Fibroblast of skin of left quadriceps (primary cell): Measurements from ENCODE around the gene TSPEAR.

Source experiments
- DNase-seq, 2 experiments: peaks; one replicate each; pipeline ENCODE4 v3.0.0-alpha.2; 2013; ENCODE audit warnings: low read depth in 2 of 2

The TSPEAR gene

DNA sequence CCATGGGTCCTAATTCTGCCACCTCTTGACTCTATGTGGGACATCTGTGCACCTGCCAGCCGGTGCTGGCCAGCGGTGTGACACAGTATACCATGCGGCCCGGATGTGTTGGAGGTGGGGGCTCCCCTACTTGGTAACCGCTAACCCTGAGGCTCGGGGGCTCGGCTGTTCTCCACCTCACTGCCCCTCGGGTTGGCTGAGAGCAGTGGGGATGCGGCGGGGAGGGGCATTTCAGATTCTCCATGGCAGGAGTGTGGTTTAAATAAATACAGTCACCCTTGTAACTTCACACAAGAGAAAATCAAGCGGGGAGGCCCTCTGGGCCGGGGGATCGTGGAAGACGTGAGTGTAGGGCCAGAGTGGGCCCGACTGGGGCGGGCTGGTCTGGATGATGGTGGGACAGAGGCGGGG lies 182.4 kb downstream of the TSPEAR start:
- DNase-seq = no peak

DNA sequence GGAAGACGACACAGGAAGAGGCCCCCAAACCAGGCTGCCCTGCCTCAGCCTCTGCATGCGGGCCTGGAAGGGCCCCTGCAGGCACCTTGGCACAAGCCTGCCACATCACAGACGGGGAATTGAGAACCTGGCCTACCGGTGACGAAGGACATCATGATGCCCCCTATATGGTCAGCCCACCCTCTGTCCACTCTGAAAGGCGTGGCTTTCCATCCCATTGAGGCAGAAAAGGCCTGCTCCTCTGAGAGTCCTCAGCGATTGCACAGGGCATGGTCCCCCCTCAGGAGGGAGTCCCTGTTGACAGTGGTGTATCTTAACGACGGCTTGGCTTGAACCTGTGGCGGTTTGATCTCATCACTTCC lies 182.8 kb downstream of the TSPEAR start:
- DNase-seq = no peak

DNA sequence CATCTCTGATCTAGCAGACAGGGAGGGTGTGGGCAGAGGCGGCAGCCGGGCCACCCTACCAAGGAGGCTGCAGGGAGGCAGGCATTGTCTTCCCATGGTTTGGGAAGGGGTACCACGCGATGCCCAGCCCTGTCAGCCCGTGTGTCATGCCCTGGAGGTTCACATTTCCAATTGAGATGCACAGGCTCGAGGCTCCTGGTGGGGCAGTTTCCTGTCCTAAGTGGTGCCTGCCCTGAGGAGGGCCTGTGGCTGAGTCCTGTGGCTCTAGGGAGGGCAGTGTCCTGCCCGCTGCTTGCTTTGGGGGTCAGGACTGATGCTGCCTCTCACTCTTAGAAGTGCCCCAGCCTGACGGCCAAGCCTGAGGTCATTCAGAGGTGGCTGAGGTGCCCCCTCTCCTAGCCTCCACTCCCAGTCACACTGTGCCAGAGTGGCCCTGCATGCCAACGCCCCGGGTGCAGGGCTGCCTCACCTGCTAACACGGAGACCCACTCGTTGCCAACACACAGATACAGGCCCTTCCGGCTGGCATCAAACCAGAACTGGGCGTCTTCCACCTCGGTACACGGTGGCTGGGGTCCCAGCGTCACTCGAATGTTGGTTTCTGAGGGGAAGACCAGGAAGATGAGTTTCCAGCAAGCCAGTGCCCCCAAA lies 183.3 kb downstream of the TSPEAR start:
- no peak for DNase-seq

DNA sequence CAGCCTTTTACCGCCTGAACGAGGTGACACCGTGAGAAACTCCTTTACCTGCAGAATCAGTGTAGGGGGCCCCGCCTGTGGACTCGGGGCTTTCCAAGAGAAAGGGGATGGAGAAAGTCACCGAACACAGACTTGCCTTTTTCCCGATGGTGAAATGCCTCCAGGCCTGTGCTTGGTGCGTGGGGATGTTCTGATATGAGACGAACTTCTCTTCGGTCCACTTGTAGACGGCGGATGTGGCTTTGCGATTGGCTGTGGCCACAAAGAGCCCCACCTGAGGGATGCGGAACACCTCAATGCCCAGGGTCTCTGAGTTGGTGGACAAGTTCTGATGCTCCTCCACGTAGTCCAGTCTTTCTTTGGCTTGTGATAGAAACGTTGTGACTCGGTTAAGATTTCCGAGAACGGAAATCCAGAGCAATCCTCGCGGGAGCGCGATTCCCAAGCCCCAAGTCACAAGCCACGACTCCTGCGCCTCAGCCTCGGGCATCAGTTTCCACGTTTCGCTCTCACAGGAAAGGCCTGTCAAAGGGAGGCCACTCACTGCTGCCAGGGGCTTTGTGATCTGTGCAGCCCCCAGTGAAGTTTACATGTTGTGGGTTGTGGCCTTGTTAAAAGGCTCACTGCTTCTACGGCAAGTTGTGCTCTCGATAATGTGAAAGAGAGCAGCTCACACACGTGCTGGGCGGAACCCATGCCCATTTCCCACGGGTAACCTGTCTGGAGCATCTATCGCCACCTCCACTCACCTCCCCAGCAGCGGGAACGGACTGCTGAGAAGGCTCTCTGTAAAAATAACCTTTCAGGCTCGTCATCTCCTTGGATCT lies 184.0 kb downstream of the TSPEAR start:
- DNase-seq = no peak

DNA sequence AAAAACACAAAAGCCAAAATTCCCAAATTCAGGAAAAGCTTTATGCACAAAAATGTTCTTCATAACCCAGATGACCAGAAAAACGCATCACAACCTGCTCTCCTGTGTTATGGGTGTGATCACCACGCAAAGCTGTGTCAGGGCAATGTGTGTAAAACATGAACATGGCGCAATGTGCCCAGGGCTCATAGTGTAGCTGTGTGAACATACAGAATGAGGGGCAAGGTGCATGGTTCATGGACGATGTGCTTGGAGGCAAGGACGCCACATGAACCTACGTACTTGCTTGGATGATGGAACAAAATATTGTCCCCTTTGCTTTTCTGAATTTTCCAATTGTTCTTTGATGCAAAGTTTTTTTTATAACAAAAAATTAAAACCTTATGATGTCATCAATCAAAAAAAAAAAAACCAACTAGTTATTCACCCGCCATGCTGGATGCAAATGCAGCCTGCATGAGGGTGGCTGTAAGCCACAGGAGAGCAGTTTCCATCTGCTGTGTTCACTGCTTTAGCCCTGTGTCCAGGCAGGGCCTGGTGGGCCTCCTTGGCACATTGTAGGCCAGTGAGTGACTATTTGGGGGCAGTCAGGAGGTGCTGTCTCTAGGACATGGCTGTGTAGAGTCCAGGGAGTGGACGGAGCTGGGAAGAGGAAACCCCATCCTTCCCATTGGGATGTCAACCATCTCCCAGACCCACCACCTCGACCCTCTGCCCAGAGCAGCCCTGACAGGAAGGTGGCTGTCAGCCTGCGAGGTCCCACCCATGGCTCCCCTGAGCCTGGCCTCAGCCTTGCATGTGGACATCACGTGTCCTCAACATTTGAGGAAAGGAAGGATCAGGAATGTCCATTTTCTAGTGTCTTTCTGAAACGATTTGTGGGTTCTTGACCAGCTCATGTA lies 185.0 kb downstream of the TSPEAR start:
- DNase-seq = no peak

DNA sequence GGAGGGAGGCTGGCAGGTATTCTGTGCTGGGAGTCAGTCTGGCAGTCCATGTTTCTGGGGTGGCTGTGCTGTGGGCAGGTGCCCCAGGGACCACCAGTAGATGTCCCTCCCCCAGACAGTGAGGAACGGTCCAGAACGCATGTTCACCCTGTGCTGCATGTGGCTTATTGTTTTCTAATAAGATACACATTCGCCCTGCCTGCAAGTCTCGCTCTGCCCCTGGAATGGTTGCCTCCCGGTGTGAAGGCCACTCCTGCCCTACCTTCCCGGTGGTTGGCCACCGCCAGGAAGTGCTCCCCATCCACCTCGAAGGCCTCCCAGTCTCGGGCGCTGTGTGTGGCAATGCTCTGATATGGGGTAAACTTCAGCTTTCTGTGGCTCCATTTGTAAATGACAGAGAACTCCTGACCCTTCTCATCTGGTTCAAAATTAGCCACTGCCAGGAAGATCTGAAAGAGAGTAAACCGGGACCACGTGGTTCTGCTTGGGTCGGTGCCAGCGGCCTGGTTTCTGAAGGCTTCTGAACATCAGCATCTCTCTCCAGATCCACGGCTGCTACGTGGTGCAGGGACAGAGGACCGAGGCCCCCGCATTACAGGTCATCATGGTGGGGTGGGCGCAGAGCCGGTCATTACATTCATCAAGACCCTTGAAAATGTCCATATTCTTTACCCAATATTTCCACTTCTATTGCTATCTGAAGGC lies 185.8 kb downstream of the TSPEAR start:
- no peak for DNase-seq

DNA sequence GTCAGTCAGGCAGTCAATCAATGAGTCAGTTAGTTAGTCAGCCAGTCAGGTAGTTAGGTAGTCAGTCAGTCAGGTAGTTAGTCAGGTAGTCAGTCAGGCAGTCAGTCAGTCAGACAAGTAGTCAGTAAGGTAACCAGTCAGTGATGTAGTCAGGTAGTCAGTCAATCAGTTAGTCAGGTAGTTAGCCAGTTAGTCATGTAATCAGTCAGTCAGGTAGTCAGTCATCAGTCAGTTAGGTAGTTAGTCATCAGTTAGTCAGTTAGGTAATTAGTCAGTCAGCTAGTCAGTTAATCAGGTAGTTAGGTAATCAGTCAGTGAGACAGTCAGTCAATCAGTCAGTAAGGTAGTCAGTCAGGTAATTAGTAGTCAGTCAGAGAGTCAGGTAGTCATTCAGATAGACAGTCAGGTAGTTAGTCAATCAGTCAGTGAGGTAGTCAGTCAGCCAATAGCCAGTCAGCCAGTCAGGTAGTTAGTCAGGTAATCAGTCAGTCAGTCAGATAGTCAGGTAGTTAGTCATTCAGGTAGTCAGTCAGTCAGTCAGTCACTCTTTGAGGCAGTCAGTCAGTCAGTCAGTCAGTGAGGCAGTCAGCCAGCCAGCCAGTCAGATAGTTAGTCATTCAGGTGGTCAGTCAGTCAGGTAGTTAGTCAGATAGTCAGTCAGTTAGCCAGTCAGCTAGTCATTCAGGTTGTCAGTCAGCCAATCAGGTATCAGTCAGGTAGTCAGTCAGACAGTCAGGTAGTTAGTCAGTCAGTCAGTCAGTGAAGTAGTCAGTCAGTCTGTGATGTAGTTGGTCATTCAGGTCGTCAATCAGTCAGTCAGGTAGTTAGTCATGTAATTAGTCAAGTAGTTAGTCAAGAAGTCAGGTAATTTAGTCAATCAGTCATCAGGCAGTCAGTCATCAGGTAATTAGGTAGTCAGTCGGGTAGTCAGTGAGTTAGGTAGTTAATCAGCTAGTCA lies 186.7 kb downstream of the TSPEAR start:
- DNase-seq = no peak

DNA sequence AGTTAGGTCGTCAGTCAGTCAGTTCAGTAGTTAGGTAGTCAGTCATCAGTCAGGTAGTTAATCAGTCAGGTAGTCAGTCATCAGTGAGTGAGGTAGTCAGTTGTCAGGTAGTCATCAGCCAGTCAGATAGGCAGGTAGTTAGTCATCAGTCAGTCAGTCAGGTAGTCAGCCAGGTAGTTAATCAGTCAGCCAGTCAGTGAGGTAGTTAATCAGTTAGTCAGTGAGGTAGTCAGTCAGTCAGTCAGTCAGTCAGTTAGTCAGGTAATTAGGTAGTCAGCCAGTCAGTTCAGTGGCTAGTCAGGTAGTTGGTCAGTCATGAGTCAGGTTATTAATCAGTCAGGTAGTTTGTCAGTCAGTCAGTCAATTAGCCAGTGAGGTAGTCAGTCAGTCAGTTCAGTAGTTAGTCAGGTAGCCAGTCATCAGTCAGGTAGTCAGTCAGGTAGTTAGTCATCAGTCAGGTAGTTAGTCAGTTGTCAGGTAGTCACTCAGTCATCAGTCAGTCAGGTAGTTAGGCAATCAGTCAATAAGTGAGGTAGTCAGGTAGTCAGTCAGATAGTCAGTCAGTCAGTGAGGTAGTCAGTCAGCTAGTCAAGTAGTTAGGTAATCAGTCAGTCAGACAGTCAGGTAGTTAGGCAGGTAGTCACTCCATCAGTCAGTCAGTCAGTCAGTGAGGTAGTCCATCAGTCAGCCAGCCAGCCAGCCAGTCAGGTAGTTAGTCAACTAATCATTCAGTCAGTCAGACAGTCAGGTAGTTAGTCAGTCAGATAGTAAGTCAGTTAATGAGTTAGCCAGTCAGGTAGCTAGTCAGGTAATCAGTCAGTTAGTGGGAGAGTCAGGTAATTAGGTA lies 187.6 kb downstream of the TSPEAR start:
- no peak for DNase-seq

DNA sequence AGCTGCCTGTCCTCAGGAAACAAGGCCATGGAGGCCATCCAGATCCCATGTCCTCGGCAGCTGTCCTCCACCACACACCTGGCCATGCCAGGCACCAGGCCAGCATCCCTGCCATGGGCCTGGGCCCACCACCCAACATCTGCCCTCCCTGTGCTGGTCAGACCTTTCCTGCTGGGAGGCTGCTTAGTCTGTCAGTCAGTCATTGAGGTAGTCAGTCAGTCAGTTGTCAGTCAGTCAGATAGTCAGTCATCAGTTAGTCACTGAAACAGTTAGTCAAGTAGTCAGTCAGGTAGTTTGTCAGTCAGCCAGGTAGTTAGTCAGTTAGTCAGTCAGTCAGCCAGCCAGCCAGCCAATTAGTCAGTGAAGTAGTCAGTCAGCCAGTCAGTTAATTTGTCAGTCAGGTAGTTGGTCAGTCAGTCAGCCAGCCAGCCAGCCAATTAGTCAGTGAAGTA lies 188.6 kb downstream of the TSPEAR start:
- no peak for DNase-seq

DNA sequence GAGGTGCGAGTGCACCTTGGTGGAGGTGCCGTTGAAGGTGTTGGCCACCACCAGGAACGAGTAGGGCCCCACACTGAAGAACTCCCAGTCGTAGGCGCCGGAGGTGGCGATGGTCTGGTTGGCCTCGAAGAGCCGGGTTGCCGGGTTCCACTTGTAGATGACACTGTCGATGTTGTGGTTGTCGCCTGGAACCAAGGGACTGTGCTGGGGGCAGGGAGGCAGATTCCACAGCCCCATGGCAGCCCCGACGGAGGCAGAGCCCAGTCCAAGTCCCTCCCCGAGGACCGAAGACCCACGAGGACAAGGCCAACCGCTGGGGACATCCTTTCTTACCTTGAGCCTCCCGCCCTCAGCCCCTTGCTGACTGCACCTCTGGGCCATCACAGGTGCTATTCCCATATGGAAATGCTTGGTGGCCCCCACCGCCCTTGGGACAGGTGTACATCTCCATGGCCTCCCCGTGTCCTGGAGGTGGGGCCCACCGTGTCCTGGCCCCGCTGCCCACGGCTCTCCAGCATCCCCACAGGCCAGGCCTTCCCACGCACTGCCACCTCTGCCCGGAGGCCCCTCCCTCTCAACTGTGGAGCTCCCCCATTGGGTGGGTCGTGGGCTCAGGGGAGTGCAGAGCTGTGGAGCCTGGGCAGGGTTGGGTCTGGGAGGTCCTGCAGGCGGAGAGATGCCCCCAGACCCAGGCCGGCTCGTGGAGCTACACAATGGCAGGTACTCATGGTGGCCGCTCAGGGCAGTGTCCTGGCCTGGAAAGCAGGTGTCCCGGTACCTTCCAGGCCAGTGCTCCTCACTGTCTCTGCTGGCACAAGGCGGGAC lies 189.2 kb downstream of the TSPEAR start:
- DNase-seq = no peak

DNA sequence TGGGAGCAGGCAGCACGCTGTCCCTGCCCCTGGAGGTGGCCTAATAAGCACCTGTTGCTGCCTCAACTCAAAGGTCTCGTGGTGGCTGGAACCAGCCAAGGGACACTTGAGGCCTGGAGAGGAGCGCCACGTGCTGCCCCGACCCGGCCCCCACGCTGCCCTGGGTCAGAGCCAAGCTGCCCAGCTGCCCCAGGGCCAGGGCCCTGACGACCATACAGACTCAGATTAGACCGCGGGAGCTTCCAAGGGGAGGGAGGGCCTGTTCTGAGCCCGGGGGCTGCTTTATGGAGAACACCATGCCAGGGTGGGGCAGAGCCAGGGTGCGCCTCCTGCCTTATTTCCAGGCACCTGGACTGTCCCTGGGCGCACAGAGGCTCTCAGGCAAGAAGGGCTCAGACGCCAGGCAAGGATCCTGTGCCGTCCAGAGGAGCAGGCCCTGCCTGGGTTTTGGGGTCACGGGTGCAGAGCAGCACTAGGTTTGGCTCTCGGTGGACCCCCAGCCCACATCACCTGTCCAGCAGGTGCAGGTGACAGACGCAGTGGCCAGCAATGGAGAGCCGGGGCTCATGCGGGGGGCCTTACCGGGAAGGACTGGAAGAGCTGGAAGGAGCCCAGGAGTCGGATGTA lies 190.0 kb downstream of the TSPEAR start:
- no peak for DNase-seq

DNA sequence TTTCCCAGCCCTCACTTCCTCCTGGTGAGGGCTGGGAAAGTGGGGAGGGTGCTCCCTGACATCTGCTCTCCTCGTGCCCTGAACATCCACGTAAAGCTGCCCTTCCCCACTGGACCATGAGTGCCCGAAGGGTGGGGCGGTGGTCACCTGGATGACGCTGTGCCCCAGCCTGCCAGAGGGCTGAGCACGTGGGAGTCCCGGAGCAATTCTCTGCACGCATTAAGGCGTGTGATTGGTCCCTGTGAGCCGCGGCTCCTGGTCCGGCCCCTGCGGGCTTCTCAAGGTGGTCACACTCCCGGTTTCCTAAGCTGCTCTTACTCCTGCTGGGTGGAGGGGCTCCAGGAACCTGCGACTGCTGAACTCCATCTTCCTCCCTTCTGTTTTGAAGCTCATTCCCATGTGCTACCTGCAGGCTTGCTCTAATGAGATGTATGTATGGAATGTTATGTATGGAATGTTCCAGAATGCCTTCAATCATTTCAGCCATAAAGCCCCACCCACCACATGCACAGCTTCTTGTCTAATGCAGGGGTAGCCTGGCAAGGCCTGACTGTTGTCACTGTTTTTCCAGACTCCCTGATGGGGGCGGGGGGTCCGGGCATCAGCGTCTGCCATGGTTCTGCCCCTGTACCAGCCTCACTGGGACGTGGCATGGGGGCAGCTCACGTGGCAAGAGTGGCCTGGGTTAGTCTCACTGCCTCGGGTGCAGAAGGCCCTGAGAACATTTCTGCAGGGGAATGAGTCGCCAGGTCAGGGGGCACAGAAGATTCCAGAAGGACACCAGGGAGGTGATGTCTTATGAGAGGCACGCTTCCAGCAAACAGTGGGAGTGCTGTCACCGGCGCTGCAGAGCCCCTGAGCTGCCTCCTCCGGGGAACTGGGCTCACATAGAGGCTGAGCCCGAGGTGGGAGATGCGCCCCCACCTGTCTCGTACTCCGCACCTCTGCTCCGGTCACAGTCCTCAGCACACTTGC lies 190.8 kb downstream of the TSPEAR start:
- DNase-seq = no peak

DNA sequence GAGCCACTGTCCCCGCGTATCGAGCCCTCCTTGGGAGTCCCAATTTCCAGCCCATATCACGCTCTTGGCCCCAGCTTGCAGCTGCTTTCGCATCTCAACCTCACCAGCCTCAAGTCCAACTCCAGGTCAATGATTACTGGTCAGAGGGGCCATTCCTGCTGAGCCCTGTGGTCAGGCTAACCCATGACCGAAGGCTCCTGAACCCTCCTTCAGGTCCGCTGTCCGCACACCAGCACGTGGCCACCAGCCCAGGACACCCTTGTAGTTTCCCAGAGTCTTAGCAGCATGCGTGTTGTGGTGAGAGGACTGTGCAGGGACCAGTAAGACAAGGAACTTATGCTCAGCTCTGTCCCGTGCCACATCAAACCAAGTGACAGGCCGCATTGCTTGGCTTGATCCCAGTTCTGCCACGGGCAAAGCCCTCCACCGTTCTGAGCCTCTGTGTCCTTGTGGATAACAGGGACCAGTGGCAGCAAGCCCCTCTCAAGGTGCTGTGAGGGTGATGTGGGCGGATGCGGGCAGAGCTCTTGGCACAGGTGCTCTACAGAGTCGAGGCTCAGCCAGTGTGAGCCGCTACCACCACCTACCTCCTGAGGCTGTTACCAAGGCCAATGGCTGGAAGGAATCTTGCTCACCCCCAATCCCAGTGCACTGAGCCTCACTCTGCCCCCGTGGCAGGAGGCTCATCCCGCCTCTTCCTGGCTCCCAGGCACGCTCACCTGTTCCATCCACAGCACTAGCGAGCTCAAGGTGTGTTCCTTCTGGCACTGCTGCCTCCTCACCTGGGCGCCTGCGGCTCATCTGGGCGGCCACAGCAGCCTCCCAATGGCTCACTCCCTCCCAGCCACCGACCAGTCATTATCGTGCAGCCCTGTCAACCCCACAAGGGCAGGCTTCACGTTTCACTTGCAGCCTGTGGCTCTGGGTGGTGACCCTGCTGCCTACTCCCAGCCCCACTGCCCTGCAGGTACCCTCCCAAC lies 191.7 kb downstream of the TSPEAR start:
- DNase-seq = no peak

DNA sequence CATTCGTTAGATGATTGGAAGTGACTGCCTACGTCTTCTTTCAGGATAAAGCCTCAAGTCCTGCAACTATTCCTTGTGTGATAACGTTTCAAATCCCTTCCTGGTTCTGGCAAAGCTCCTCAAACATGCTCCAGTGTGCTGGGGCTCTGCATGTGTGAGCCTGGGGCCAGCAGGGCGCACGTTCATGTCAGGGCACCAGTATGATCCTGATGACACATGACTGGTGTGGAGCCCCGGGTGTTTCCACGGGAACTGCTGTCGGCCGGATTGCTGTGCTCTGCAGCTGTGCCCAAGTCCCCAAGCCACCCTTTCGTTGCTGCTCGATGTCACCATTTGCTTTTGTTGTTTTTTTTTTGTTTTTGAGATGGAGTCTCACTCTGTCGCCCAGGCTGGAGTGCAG lies 192.7 kb downstream of the TSPEAR start:
- DNase-seq = no peak

DNA sequence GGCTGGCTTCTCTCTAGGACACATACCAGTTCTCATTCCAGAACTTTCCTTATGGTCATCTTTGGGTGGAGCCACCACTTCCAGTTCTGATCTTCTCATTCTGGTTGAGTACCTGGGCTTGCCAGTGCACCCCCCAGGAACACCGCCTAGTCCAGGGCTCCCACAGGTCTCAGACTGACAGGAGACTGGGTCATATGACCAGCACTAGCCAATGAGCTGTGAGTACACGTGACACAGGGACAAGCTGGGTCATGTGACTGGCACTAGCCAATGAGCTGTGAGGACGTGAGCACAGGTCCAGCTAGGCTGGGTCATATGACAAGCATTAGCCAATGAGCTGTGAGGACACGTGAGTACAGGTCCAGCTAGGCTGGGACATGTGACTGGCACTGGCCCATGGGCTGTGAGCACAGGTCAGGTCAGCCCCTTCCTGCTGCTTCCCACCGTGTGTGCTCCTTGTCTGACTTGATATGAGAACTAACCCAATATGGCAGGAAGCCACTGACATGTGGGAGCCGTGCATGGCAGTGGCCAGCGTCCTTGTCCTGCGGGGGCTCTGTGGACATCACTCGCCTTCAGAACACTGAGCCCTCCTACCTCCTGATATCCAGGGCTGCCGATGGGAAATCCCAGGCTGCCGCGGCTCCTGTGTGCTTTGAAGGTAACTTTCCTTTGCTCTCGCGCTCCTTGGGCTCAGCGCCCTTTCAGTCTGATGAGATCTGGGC lies 194.0 kb downstream of the TSPEAR start:
- DNase-seq = no peak
